ENCODE data around the gene PODXL.
A peak's percentile ranks its signal among the peaks of the same experiment; 100 is the strongest.

Gene PODXL

DNA sequence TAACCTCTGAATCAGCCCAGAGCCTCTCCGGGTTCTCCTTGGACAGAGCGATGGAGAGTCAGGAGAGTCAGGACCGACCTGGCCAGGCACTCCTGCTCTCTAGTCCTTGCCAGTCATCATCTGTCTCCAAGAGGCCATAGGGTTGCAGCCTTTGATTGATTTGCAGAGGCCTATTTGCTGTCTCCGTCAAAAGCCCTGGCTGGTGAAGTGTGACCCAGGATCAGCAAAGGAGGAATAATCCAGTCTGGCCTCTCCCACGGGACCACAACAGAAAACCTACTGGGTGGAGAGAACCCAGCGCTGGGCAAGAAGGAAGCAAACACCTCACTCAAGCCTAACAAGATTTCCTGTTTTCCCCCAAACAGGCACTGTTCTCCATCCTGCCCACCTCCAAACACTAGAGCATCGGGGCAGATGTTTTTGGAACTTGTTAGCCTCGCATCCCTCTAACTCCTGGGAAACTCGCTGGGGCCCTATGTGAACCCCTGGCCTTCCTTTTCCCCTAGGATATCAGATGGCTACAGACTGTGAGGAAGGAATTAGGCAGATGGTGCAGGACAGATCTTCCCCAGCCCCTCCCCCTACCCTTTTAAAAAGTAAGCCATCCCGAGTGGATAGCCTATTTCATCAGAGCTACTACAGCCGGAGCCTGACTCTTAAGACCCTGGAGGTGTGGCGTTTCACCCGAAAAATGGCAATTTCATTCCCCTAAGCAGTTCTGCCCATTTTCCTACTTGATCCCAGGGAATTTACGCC is 54.3 kb downstream of the PODXL start:
- Mint-ChIP-seq H3K27ac (peak overlapping the region; percentile 59), H3K36me3 (peaks cover 10% of the 10 kb centered on the region), H3K4me3 (no peak overlapping the region), H3K4me1 (peaks cover 26% of the 10 kb centered on the region), H3K9me3 (no peaks in the 10 kb centered on the region)
- no peak for ATAC-seq
- DNase-seq (ENCODE audit: low spot score in 2 of 2) = no peak

GRCh38 chr7:131501422-131501821 is 55.0 kb downstream of the PODXL start:
- Mint-ChIP-seq H3K27ac (peak overlapping the region; percentile 59), H3K4me3 (no peak overlapping the region), H3K36me3 (peaks cover 9% of the 10 kb centered on the region), H3K9me3 (no peaks in the 10 kb centered on the region), H3K4me1 (peaks cover 26% of the 10 kb centered on the region)
- DNase-seq (ENCODE audit: low spot score in 2 of 2) (peak in 1 of 2 donors; percentile 25), ATAC-seq (peak; percentile 99)

DNA sequence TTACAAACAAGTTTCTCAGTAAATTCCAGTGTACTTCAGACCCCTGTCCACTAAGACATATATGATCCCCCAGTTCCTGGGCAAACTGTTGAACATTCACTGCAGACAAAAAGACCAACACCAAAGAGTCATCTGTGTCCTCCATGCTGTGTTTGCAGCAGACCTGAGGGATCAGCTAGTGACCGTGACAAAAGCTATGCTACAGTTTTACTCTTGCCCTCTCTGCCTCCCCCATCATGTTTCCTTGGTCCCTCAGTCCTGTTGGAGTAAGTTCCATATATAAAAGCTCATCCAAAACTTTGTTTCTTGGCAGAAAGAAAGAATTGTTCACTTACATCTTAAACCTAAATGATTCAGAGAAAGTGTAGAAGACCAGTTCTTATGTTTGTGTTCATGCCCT is 56.1 kb downstream of the PODXL start:
- Mint-ChIP-seq H3K36me3 (peaks cover 14% of the 10 kb centered on the region), H3K4me1 (peaks cover 26% of the 10 kb centered on the region), H3K27ac (no peak overlapping the region), H3K9me3 (no peaks in the 10 kb centered on the region), H3K4me3 (no peak overlapping the region)
- DNase-seq (ENCODE audit: low spot score in 2 of 2) (no peak), ATAC-seq (no peak)

- DNase-seq (ENCODE audit: low spot score in 2 of 2) (no peak), ATAC-seq (peak; percentile 51)
- no peak overlapping the region for H3K27ac Mint-ChIP-seq
- no peak overlapping the region for H3K4me3 Mint-ChIP-seq
- peaks cover 14% of the 10 kb centered on the region for H3K36me3 Mint-ChIP-seq
- no peaks in the 10 kb centered on the region for H3K9me3 Mint-ChIP-seq
- peaks cover 22% of the 10 kb centered on the region for H3K4me1 Mint-ChIP-seq
Observed at GRCh38 chr7:131499801-131500200, 56.6 kb downstream of the PODXL start.

- H3K4me1 Mint-ChIP-seq = peaks cover 19% of the 10 kb centered on the region
- ATAC-seq (no peak), DNase-seq (ENCODE audit: low spot score in 2 of 2) (no peak)
- no peak overlapping the region for H3K4me3 Mint-ChIP-seq
- H3K9me3 Mint-ChIP-seq = no peaks in the 10 kb centered on the region
- H3K36me3 Mint-ChIP-seq = peaks cover 14% of the 10 kb centered on the region
- H3K27ac Mint-ChIP-seq = no peak overlapping the region
Observed at GRCh38 chr7:131498237-131498885, 58.1 kb downstream of the PODXL start.

DNA sequence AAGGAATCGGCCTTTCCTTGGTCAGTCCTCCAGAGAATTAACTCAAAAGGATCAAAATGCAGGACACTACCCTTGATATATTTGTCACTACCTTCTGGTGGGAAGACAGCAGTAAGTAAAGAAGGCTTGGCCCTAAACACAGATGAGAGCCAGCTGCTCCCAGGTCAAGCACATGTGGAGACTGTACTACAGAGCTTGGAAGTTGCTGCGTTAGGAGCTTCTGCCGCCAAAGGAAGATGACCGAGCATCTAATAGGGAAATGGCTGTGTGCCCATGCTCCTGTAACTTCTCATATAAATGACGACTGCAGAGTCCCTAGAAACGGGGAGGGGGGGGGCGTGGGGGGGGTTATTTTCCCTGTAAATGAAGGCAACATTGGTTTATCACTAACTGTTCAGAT is 59.0 kb downstream of the PODXL start:
- DNase-seq (ENCODE audit: low spot score in 2 of 2) (no peak), ATAC-seq (no peak)
- Mint-ChIP-seq H3K27ac (no peak overlapping the region), H3K9me3 (no peaks in the 10 kb centered on the region), H3K36me3 (peaks cover 17% of the 10 kb centered on the region), H3K4me1 (peaks cover 14% of the 10 kb centered on the region), H3K4me3 (no peak overlapping the region)

GRCh38 chr7:131495669-131496498 is 60.5 kb downstream of the PODXL start:
- DNase-seq (ENCODE audit: low spot score in 2 of 2) = no peak
- no peak for ATAC-seq
- Mint-ChIP-seq H3K4me3 (no peak overlapping the region), H3K36me3 (peaks cover 16% of the 10 kb centered on the region), H3K4me1 (no peaks in the 10 kb centered on the region), H3K27ac (no peak overlapping the region), H3K9me3 (no peaks in the 10 kb centered on the region)

DNA sequence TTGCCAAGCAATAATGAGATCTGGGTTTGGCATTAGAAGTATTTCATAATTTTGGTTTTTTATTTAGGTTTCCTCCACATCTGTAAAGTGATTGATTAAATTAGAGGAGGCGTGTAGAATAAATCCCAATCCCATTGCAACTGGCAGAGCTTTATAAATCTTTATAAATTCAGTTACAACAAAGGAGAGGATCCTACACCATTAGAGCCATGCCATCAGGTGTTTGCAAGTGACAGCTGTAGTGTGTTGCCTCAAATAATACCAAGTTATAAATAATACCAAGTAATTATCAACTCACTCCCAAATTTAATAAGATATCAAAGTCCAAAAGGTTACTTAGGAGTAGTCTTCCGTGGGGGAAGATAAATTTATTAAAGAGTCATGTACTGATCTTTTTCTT is 62.2 kb downstream of the PODXL start:
- Mint-ChIP-seq H3K27ac (no peak overlapping the region), H3K9me3 (no peaks in the 10 kb centered on the region), H3K36me3 (peaks cover 22% of the 10 kb centered on the region), H3K4me1 (no peaks in the 10 kb centered on the region), H3K4me3 (no peak overlapping the region)
- DNase-seq (ENCODE audit: low spot score in 2 of 2) (no peak), ATAC-seq (no peak)

DNA sequence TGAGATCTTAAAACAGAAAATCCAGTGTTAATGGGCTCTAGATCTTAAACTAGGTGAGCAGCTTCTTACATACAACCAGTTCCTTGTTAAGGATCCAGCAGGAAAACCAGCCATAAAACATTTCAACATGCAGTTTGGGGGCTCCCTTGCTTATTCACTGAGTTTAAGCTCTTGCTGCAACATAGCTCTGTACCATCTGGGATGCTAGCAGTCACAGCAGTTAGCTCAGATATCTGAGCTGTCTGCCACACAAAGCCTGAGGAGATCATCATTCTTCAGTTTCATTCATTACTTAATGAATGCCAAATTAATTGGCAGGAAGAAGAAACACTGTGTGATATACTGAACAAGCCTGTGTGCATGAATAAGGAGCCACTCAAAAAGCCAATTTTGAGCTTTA is 62.8 kb downstream of the PODXL start:
- Mint-ChIP-seq H3K36me3 (peaks cover 22% of the 10 kb centered on the region), H3K4me1 (no peaks in the 10 kb centered on the region), H3K4me3 (no peak overlapping the region), H3K9me3 (no peaks in the 10 kb centered on the region), H3K27ac (no peak overlapping the region)
- DNase-seq (ENCODE audit: low spot score in 2 of 2) (no peak), ATAC-seq (no peak)

DNA sequence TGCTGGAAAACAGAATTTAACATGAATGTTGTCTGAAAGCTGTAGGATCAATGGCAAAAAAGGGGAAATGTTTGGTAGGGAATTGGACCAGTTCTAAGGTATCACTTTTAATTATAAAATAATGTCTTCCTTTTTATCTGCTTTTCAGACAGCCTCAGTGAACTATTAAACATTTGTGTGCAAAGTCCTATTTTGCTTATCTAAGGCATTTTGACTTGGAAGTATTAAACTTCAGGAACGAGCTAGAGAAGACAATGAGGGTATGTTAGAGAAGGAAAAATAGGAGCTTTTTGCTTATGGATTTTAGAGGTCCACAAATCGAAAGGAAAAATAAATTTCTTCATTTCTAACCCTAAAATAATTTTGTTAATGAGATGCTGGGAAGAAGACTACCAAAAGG is 63.3 kb downstream of the PODXL start:
- Mint-ChIP-seq H3K4me3 (no peak overlapping the region), H3K36me3 (peaks cover 22% of the 10 kb centered on the region), H3K9me3 (no peaks in the 10 kb centered on the region), H3K4me1 (no peaks in the 10 kb centered on the region), H3K27ac (no peak overlapping the region)
- DNase-seq (ENCODE audit: low spot score in 2 of 2) (no peak), ATAC-seq (no peak)

DNA sequence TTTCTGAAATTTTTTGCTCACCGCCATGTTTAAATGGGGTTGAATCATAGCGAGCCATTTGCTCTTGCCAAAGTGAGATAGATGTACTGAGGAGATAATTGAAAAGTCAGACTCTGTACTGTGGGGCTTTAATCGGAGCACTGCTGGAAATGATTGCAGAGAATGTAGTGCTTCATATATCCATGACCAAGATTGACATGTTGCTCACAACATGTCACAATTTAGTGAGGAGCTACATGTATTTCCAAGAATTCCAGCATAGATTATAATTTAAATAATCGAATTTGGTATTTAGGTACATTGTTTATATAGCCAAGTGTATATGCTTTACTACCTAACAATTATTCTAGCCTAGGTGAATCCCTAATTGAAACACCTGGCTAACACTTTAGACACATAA is 66.5 kb downstream of the PODXL start:
- H3K9me3 Mint-ChIP-seq = no peaks in the 10 kb centered on the region
- no peaks in the 10 kb centered on the region for H3K4me1 Mint-ChIP-seq
- DNase-seq (ENCODE audit: low spot score in 2 of 2) = no peak
- H3K27ac Mint-ChIP-seq = no peak overlapping the region
- peaks cover 24% of the 10 kb centered on the region for H3K36me3 Mint-ChIP-seq
- ATAC-seq = no peak
- no peak overlapping the region for H3K4me3 Mint-ChIP-seq

DNA sequence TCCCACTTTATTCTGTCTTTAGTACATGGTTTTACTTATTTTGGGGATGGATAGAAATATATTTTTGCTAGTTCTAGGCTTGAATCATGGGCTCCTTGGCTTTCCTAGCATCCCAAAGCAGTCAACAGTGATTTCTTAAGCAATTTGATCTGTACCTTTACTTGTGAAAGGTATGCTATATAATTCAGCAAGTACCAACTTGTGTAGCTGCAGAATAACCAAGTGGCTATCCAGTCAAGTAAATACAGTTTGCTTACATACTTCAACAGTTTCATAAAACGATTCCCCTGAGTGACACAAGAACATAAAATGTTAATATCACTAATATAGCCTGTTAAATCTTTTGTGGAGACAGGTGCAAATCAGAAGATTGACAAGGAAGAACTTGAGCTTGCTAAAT is 67.2 kb downstream of the PODXL start:
- Mint-ChIP-seq H3K27ac (peak overlapping the region; percentile 32), H3K4me1 (no peaks in the 10 kb centered on the region), H3K9me3 (no peaks in the 10 kb centered on the region), H3K36me3 (peaks cover 24% of the 10 kb centered on the region), H3K4me3 (no peak overlapping the region)
- DNase-seq (ENCODE audit: low spot score in 2 of 2) (no peak), ATAC-seq (no peak)

- no peak for DNase-seq (ENCODE audit: low spot score in 2 of 2)
Observed at GRCh38 chr7:131488361-131488760, 68.1 kb downstream of the PODXL start.

GRCh38 chr7:131487217-131487616 is 69.2 kb downstream of the PODXL start:
- H3K4me1 Mint-ChIP-seq = no peaks in the 10 kb centered on the region
- DNase-seq (ENCODE audit: low spot score in 2 of 2) = no peak
- no peak overlapping the region for H3K4me3 Mint-ChIP-seq
- H3K9me3 Mint-ChIP-seq = no peaks in the 10 kb centered on the region
- peaks cover 28% of the 10 kb centered on the region for H3K36me3 Mint-ChIP-seq
- no peak overlapping the region for H3K27ac Mint-ChIP-seq
- peak; percentile 40 for ATAC-seq

More at GRCh38 chr7:131488361-131488760, 68.1 kb downstream of the PODXL start:
- Mint-ChIP-seq H3K4me3 (no peak overlapping the region), H3K9me3 (no peaks in the 10 kb centered on the region), H3K27ac (peak overlapping the region; percentile 32), H3K4me1 (no peaks in the 10 kb centered on the region), H3K36me3 (peaks cover 28% of the 10 kb centered on the region)
- ATAC-seq = no peak

DNA sequence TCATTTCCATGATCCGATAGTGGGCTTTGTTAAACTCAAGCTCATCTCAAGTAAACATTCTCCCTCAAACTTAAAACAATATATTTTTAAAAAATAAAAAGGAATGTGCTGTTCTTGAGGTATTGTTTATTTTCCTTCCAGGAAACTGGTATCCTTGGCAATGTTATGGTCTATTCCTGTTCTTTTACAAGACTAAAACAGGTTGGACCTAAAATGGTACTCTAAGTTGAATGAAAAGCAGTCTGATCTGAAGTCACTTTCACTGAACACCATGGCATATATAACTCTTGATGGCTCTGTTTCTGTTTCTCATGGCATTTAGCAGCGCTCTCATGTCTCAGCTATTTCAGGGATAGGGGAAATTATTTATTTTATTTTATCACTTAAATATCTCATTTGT is 70.1 kb downstream of the PODXL start:
- DNase-seq (ENCODE audit: low spot score in 2 of 2) (no peak), ATAC-seq (no peak)
- Mint-ChIP-seq H3K4me1 (no peaks in the 10 kb centered on the region), H3K9me3 (no peaks in the 10 kb centered on the region), H3K27ac (no peak overlapping the region), H3K4me3 (no peak overlapping the region), H3K36me3 (peaks cover 26% of the 10 kb centered on the region)
